ENCODE measurements around the gene SH3PXD2A. TPM values are rescaled to one million over a fixed set of nuclear protein-coding genes. Genes with fewer than 3 reads are reported as not detected.
A peak's percentile ranks its signal among the peaks of the same experiment; 100 is the strongest.

The SH3PXD2A gene
- total RNA-seq, 8 experiments from 2014 or later, result 7.8 to 34.3 (median 12.8) TPM

DNA sequence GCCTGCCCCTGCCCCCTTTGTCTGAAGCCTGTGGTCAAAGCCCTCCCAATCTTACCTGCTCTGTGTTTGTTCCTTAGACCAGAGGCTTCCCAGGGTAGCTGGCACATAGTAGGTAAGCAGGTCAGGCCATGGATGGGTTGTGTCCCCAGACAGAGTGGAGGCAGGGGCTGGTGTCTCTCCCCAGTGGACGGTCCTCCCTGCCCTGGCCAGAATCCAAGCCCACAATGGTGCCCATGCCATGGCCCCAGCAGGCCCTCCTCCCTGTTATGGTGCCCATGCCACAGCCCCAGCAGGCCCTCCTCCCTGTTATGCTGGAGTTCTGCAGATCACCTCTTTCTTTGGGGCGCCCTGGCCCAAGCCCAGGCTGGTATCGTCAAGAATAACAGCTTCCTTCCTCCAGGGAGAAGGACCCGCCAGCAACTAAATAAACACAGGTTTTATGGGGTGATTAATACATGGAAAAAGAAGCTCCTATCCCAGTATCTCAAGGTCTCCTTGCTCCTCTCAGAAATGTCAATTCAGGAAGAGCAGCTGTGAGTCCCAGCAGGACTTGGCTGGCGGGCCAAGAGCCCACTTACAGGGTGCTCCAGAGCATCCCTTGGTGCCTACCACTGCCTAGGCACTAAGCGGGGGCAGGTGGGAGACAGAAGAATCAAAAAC is 279.8 kb downstream of the SH3PXD2A start:
- Histone ChIP-seq H3K4me1 (replicated peaks in 1 of 2) (no peaks in the 10 kb centered on the region), H3K27ac (no peak overlapping the region), H3K4me3 (no peak overlapping the region)
- ATAC-seq (replicated peaks in 6 of 8), result no peak
- 80 to 100% (median 100%) methylated on average over 1 to 3 of the region's 6 CpGs; no CpG with 5 or more reads in 2 of the 10 experiments for WGBS, 10 experiments
- in situ Hi-C loops (cut with MboI; ENCODE audit: low pct_unique_long_range_greater_than_20kb in 2 of 9, low sequenced_read_pairs in 9 of 9, unreplicated experiment in 9 of 9), result loop anchor here in 1 of 9 experiments (25.0 kb wide), 1 partner anchor 163 kb away; no protein-coding TSS in a partner anchor

DNA sequence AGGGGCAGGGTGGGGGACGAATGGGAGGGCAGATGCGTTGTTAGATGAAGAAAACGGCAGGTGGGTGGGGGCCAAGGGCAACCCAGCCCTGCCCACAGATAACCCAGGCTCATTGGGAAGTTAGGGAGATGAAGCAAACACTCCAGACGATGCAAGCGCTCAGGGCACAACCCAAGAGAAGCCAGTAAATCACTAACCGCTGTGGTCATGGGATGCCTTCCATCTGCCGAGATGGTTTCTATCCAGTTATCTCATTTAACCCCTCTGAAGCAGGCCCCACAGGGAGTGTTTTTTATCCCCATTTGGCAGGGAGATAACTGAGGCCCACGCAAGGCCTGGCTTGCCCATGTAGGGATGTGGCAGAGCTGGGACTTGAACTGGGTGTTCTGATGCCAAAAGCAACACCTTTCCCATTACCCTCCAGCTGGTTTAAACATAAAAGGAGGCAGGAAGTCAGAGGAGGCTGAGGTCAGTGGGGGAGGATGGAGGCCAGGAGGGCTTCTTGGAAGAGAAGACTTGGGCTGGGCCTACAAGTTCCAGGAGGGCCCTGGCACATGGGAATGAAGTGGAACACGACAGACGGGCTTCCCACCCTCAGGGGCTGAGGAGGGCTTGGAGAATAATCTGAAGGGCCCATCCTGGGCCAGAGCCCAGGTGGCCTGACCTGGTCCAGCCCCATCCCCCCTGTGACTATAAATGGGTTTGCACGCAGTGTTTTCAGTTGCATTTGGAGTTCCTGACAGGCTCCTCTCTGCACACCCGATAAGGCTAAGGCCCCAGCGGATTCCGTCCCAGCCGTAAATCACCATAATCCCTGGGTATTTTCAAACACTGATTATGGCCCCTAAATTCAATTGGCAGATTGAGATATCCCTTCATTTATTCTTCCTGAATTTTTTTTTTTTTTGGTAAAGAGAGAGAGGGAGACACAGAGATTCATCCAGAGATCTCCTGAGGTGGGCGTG is 281.0 kb downstream of the SH3PXD2A start:
- Histone ChIP-seq H3K27ac (no peak overlapping the region), H3K4me3 (no peak overlapping the region), H3K4me1 (replicated peaks in 1 of 2) (no peaks in the 10 kb centered on the region)
- 42 to 97% (median 79%) methylated on average over 2 to 6 of the region's 16 CpGs; no CpG with 5 or more reads in 3 of the 10 experiments for WGBS, 10 experiments
- in situ Hi-C loops (cut with MboI; ENCODE audit: low pct_unique_long_range_greater_than_20kb in 2 of 9, low sequenced_read_pairs in 9 of 9, unreplicated experiment in 9 of 9), result loop anchor here in 1 of 9 experiments (25.0 kb wide), 1 partner anchor 162 kb away; no protein-coding TSS in a partner anchor
- no peak for ATAC-seq (replicated peaks in 6 of 8)

DNA sequence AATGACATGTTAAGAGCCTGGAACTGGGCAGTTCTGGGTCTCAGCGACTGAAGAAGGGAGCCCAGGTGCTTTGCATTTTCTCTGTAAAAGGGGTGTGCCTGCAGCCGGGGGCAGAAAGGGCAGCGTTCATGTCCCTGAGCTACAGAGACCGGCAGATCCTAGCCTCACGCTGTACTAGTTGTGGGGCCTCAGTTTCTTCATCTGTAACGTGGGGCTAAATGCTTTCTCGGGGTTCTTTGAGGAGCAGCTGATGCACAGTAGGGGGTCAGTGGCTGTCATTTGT is 282.2 kb downstream of the SH3PXD2A start:
- Histone ChIP-seq H3K4me1 (replicated peaks in 1 of 2) (no peaks in the 10 kb centered on the region), H3K27ac (no peak overlapping the region), H3K4me3 (no peak overlapping the region)
- 46 to 72% (median 56%) methylated on average over 1 to 6 of the region's 7 CpGs; no CpG with 5 or more reads in 3 of the 10 experiments for WGBS, 10 experiments
- in situ Hi-C loops (cut with MboI; ENCODE audit: low pct_unique_long_range_greater_than_20kb in 2 of 9, low sequenced_read_pairs in 9 of 9, unreplicated experiment in 9 of 9), result no loop called here
- no peak for ATAC-seq (replicated peaks in 6 of 8)

DNA sequence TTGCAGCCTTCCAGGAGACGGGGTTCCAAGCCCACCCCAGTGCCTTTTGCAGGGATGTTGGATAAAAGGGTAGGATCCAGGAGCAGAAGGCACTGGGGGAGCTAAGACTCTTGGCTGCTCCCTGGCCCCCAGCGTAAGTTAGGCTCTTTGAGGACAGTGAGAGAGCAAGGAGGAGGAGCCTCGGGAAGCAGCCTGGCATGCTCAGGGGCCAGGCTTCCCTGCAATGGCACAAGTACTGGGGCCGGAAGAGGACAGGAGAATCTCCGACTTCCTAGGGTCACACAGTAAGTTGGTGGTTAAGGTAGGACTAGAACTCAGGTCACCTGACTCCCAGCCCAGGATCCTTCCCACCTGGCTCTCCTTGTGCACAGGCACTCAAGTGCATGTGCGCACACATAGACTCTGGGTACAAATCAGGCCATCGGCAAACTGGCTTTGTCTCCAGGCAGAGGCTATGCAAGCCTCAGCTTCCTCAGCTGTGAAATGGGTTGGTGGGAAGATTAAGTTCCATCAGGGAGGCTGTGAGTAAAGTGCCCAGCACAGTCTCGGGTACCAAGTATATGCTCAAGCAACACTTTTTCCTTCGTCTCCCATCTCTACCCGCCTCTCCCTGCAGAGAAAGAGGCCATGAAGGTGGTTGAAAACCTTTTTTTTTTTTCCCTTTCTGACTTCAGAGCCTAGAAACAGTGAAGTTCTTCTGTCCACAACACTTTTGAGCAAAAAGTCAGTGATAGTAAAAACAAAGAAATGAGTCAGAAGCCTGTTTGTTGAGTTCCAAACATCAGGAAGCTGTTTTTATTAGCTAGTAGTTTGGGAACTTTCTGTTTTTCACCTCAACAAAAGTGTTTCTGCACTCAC is 282.8 kb downstream of the SH3PXD2A start:
- in situ Hi-C loops (cut with MboI; ENCODE audit: low pct_unique_long_range_greater_than_20kb in 2 of 9, low sequenced_read_pairs in 9 of 9, unreplicated experiment in 9 of 9), result no loop called here
- Histone ChIP-seq H3K27ac (no peak overlapping the region), H3K4me3 (no peak overlapping the region), H3K4me1 (replicated peaks in 1 of 2) (no peaks in the 10 kb centered on the region)
- WGBS, 10 experiments, result 17 to 100% (median 80%) methylated on average over 1 to 5 of the region's 10 CpGs; no CpG with 5 or more reads in 4 of the 10 experiments
- no peak for ATAC-seq (replicated peaks in 6 of 8)

DNA sequence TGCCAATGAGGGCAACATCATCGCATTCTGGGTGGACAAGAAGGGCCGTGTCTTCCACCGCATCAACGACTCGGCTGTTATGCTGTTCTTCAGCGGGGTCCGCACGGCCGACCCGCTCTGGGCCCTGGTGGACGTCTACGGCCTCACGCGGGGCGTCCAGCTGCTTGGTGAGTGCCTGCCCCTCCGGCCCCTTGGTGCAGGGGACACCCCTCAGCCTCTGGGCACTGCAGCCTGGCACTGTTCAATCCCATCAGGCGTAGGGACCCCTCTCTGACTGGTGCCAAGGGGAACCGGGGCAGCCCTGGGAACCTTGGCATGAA is 283.8 kb downstream of the SH3PXD2A start:
- in situ Hi-C loops (cut with MboI; ENCODE audit: low pct_unique_long_range_greater_than_20kb in 2 of 9, low sequenced_read_pairs in 9 of 9, unreplicated experiment in 9 of 9), result no loop called here

DNA sequence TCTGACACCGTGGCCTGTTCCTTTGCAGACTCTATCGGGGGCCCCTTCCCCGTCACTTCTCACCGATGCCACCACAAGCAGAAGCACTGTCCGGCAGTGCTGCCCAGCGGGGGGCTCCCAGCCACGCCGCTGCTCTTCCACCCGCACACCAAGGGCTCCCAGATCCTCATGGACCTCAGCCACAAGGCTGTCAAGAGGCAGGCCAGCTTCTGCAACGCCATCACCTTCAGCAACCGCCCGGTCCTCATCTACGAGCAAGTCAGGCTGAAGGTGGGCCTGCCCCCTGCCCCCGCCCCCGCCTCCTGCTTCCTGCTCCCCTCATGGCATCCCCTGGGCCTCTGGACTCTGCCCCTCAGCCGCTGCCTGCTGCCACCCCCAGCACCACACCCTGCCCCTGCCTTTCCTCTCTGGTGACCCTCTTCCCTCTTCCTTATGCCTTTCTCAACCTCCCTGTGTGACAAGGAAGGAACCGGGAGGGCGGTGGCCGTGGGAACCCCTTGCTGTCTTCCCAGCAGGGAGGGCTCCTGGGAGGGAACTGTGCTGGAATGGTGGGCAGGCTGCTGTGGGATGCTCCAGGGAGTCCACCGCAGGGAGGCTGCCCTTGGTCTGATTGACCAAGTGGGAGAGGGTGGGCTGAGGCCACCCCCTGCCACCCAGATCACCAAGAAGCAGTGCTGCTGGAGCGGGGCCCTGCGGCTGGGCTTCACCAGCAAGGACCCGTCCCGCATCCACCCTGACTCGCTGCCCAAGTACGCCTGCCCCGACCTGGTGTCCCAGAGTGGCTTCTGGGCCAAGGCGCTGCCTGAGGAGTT is 284.3 kb downstream of the SH3PXD2A start:
- Histone ChIP-seq H3K4me1 (replicated peaks in 1 of 2) (no peaks in the 10 kb centered on the region), H3K4me3 (no peak overlapping the region), H3K27ac (no peak overlapping the region)
- in situ Hi-C loops (cut with MboI; ENCODE audit: low pct_unique_long_range_greater_than_20kb in 2 of 9, low sequenced_read_pairs in 9 of 9, unreplicated experiment in 9 of 9), result no loop called here
- no peak for ATAC-seq (replicated peaks in 6 of 8)
- 83 to 96% (median 88%) methylated on average over 1 to 4 of the region's 28 CpGs; no CpG with 5 or more reads in 7 of the 10 experiments for WGBS, 10 experiments

More for the DNA sequence above, 283.8 kb downstream of the SH3PXD2A start:
- ATAC-seq (replicated peaks in 6 of 8), result no peak
- 80 to 93% (median 83%) methylated on average over 1 to 3 of the region's 18 CpGs; no CpG with 5 or more reads in 7 of the 10 experiments for WGBS, 10 experiments
- Histone ChIP-seq H3K4me1 (replicated peaks in 1 of 2) (no peaks in the 10 kb centered on the region), H3K27ac (no peak overlapping the region), H3K4me3 (no peak overlapping the region)

DNA sequence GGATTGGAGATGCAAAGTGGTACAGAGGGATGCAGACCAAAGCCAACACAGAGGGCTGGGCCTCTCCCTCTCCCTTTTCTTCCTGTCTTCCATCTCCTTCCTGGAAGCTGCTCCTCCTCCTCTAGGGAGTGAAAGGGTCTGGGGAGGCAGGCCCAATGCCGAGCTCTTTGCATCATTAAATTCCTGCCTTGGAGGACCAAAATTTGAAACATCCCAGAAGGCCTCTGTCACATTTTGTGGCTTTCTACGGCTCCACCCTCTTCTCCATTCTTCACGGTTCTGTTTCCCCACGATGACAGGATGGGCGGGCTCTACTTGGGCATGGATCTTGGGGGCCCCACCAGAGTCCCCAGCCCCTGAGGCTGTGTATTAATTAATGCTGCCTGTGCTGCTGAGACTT is 285.5 kb downstream of the SH3PXD2A start:
- no peaks in the 10 kb centered on the region for H3K4me1 ChIP-seq (replicated peaks in 1 of 2)
- ATAC-seq (replicated peaks in 6 of 8), result peak in 5 of 8 experiments; percentile 40 to 81 (median 80)
- 20 to 67% (median 40%) methylated on average over 1 to 5 of the region's 5 CpGs; no CpG with 5 or more reads in 5 of the 10 experiments for WGBS, 10 experiments
- no peak overlapping the region for H3K4me3 ChIP-seq
- H3K27ac ChIP-seq, result no peak overlapping the region
- in situ Hi-C loops (cut with MboI; ENCODE audit: low pct_unique_long_range_greater_than_20kb in 2 of 9, low sequenced_read_pairs in 9 of 9, unreplicated experiment in 9 of 9), result no loop called here

DNA sequence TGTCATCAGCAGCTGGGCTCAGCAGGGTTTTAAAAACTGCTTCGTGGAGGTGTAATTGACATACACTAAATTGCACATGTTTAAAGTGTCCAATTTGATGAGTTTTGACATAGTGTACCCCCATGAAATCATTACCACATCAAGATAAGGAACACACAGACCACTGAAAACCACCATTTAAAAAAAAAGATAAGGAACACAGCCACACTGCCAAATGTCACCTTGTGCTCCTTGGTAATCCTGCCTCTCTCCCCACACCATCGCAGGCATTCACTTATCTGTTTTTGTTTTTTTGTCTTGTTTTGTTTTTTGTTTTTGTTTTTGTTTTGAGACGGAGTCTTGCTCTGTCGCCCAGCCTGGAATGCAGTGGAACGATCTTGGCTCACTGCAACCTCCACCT is 286.9 kb downstream of the SH3PXD2A start:
- H3K27ac ChIP-seq, result no peak overlapping the region
- no peaks in the 10 kb centered on the region for H3K4me1 ChIP-seq (replicated peaks in 1 of 2)
- no peak for ATAC-seq (replicated peaks in 6 of 8)
- no peak overlapping the region for H3K4me3 ChIP-seq
- in situ Hi-C loops (cut with MboI; ENCODE audit: low pct_unique_long_range_greater_than_20kb in 2 of 9, low sequenced_read_pairs in 9 of 9, unreplicated experiment in 9 of 9), result no loop called here
- 51 to 100% (median 96%) methylated on average over 1 to 5 of the region's 5 CpGs for WGBS, 10 experiments

DNA sequence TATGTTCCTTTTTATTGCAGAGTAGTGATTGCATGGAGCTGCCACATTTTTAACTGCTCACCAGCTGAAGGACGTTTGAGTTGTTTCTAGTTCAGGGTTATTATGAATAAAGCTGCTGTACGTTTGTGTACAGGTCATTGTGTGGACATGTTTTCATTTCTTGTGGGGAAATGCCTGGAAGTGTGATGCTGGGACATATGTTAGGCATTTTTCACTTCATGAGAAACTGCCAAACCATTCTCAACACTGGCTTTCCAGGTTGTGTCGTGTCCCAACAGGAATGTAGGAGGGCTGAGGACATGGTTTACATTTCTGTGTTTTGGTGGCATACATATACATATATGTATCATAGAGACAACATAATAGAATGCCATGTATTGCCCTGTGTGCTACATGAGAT is 288.8 kb downstream of the SH3PXD2A start:
- no peak overlapping the region for H3K27ac ChIP-seq
- 0 to 80% (median 50%) methylated on average over 1 to 3 of the region's 3 CpGs; no CpG with 5 or more reads in 1 of the 10 experiments for WGBS, 10 experiments
- no peak overlapping the region for H3K4me3 ChIP-seq
- no peaks in the 10 kb centered on the region for H3K4me1 ChIP-seq (replicated peaks in 1 of 2)
- in situ Hi-C loops (cut with MboI; ENCODE audit: low pct_unique_long_range_greater_than_20kb in 2 of 9, low sequenced_read_pairs in 9 of 9, unreplicated experiment in 9 of 9), result no loop called here
- ATAC-seq (replicated peaks in 6 of 8), result no peak

DNA sequence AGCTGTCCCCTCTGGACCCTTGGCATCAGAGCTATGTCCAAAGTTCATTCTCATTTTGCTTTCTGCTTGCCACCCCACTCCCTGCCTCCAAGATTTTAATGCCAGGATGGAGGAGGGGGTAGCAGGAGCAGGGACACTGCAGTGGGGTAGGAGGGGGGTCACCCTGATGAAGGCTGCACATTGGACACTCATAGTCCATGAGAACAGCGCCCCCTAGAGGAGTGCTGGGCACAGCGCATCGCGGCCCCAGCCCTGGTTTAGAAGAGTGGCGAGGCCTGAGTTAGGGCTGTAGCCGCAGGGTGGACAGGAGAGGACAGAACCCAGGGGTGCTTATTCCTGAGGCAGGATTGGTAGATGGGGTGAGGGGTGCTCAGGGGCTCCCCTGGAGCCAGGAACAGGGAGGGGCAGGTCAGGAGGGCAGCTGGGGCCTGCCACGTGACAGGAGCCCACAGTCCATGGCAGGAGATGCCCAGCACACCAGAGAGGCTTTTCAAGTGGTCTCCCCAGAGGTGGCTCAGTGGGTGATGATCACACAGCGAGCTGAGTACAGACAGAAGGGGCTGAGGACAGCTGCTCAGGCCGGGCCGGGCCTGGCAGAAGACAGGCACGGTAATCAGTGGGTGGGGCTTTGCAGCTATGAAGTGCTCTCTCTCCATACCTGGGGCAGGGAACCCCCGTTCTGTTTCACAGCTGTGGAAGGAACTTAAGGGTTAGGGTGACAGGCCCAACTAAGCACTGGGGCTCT is 290.4 kb downstream of the SH3PXD2A start:
- H3K27ac ChIP-seq, result no peak overlapping the region
- in situ Hi-C loops (cut with MboI; ENCODE audit: low pct_unique_long_range_greater_than_20kb in 2 of 9, low sequenced_read_pairs in 9 of 9, unreplicated experiment in 9 of 9), result no loop called here
- 27 to 100% (median 65%) methylated on average over 1 to 3 of the region's 12 CpGs; no CpG with 5 or more reads in 6 of the 10 experiments for WGBS, 10 experiments
- no peaks in the 10 kb centered on the region for H3K4me1 ChIP-seq (replicated peaks in 1 of 2)
- ATAC-seq (replicated peaks in 6 of 8), result peak in 7 of 8 experiments; percentile 13 to 76 (median 34)
- no peak overlapping the region for H3K4me3 ChIP-seq

DNA sequence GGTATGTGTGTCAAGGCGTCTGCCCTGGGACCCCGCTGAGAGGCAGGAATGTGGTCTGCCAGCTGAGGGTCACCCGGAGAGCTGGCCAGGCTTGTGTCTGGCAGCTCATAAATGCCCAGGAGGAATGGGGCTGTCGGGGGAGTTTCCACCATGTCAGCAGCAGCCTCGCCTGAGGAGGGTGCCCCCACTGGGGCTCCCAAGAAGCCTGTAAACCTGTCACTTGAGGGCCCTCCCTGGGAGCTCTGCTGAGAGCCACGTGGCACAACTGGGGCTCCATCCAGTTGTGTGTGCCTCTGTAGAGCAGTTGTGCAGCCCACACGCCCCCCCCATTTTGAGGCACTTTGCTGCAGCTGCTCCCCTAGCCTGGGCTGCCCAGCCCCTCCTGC is 291.3 kb downstream of the SH3PXD2A start:
- ATAC-seq (replicated peaks in 6 of 8), result peak in 5 of 8 experiments; percentile 53 to 84 (median 78)
- H3K4me1 ChIP-seq (replicated peaks in 1 of 2), result no peaks in the 10 kb centered on the region
- no peak overlapping the region for H3K27ac ChIP-seq
- WGBS, 10 experiments, result 53% methylated on average over 3 of the region's 7 CpGs; no CpG with 5 or more reads in 9 of the 10 experiments
- H3K4me3 ChIP-seq, result no peak overlapping the region
- in situ Hi-C loops (cut with MboI; ENCODE audit: low pct_unique_long_range_greater_than_20kb in 2 of 9, low sequenced_read_pairs in 9 of 9, unreplicated experiment in 9 of 9), result no loop called here
